HepG2 (cell line): Measurements from ENCODE around the gene XRN1. TPM values are rescaled to one million over a fixed set of nuclear protein-coding genes. Genes with fewer than 3 reads are reported as not detected.

Experiments
- BATF2 ChIP-seq: sonication (generic); formaldehyde crosslinking; IDR thresholded peaks from 2 replicates; pipeline ENCODE4 v1.8.0; 2022; ENCODE audit warnings: mild to moderate bottlenecking, missing genetic modification reagents, moderate library complexity
- BORCS8-MEF2B ChIP-seq: sonication (generic); formaldehyde crosslinking; IDR thresholded peaks from 2 replicates; pipeline ENCODE4 v1.8.0; 2022; ENCODE audit warnings: mild to moderate bottlenecking, missing genetic modification reagents
- CREBL2 ChIP-seq: sonication (generic); formaldehyde crosslinking; IDR thresholded peaks from 2 replicates; pipeline ENCODE4 v1.8.1; 2023; ENCODE audit warnings: missing genetic modification reagents, mild to moderate bottlenecking, borderline replicate concordance
- ESRRA ChIP-seq: sonication (generic); formaldehyde crosslinking; IDR thresholded peaks from 2 replicates; pipeline ENCODE4 v1.5.1; 2020; ENCODE audit warnings: mild to moderate bottlenecking, low read depth, missing genetic modification reagents
- FOXA3 ChIP-seq: IDR thresholded peaks from 2 replicates; pipeline ENCODE4 v1.6.1; 2016; ENCODE audit warnings: missing genetic modification reagents, missing compliant biosample characterization
- GLI4 ChIP-seq: sonication (generic); formaldehyde crosslinking; IDR thresholded peaks from 2 replicates; pipeline ENCODE4 v1.5.1; 2020; ENCODE audit warnings: missing genetic modification reagents, mild to moderate bottlenecking, moderate library complexity, borderline replicate concordance
- GTF3A ChIP-seq: sonication (generic); formaldehyde crosslinking; conservative IDR thresholded peaks from 2 replicates; pipeline ENCODE4 v1.4.0; 2020; ENCODE audit warnings: mild to moderate bottlenecking, missing genetic modification reagents
- HNRNPH1 ChIP-seq: fragments of 200-400 bp; formaldehyde crosslinking; optimal IDR thresholded peaks from 2 replicates; pipeline ENCODE3; 2017; ENCODE audit warnings: mild to moderate bottlenecking, low read depth, low read length
- HOXA5 ChIP-seq: sonication (generic); formaldehyde crosslinking; IDR thresholded peaks from 2 replicates; pipeline ENCODE4 v1.4.0; 2020; ENCODE audit warnings: missing genetic modification reagents
- IRF2 ChIP-seq: IDR thresholded peaks from 2 replicates; pipeline ENCODE4 v1.6.1; 2018; ENCODE audit warnings: missing genetic modification reagents, missing compliant biosample characterization
- MTF1 ChIP-seq: sonication (generic); formaldehyde crosslinking; IDR thresholded peaks from 2 replicates; pipeline ENCODE4 v1.5.0; 2020; ENCODE audit warnings: missing genetic modification reagents
- RBFOX2 ChIP-seq: fragments of 200-400 bp; formaldehyde crosslinking; IDR thresholded peaks from 2 replicates; pipeline ENCODE4 v1.6.1; 2017; ENCODE audit warnings: low read depth, mild to moderate bottlenecking, low read length
- RERE ChIP-seq: IDR thresholded peaks from 2 replicates; pipeline ENCODE4 v1.6.1; 2016; ENCODE audit warnings: low read depth, missing genetic modification reagents, missing compliant biosample characterization
- SALL2 ChIP-seq: sonication (generic); formaldehyde crosslinking; IDR thresholded peaks from 2 replicates; pipeline ENCODE4 v1.8.1; 2023; ENCODE audit warnings: mild to moderate bottlenecking, missing genetic modification reagents, inconsistent platforms
- SPEN ChIP-seq: sonication (generic); formaldehyde crosslinking; IDR thresholded peaks from 2 replicates; pipeline ENCODE4 v1.5.1; 2020; ENCODE audit warnings: low read depth, mild to moderate bottlenecking, missing genetic modification reagents
- SUZ12 ChIP-seq: fragments of 150-350 bp; IDR thresholded peaks from 2 replicates; pipeline ENCODE4 v1.6.1; 2014; ENCODE audit warnings: low read depth, low read length
- ZFP36 ChIP-seq: fragments of 150-350 bp; IDR thresholded peaks from 2 replicates; pipeline ENCODE4 v1.6.1; 2018; ENCODE audit warnings: borderline replicate concordance, low read length, low read depth; ENCODE audit not compliant: partially characterized antibody
- ZNF597 ChIP-seq: sonication (generic); formaldehyde crosslinking; IDR thresholded peaks from 2 replicates; pipeline ENCODE4 v1.5.0; 2020; ENCODE audit warnings: missing genetic modification reagents
- ZNF749 ChIP-seq: sonication (generic); formaldehyde crosslinking; IDR thresholded peaks from 2 replicates; pipeline ENCODE4 v1.8.0; 2022; ENCODE audit warnings: mild to moderate bottlenecking, missing genetic modification reagents, moderate library complexity, borderline replicate concordance
- ZNF792 ChIP-seq: IDR thresholded peaks from 2 replicates; pipeline ENCODE4 v1.6.1; 2016
- ZNF839 ChIP-seq: sonication (generic); formaldehyde crosslinking; IDR thresholded peaks from 2 replicates; pipeline ENCODE4 v1.4.0; 2020; ENCODE audit warnings: missing genetic modification reagents, mild to moderate bottlenecking, borderline replicate concordance
- polyA plus RNA-seq, 8 experiments: library from polyadenylated mRNA; depleted of rRNA in 3 of 8; stranded (reverse) in 7 of 8; unstranded in 1 of 8; fragments of >200 nt; fragmentation: Illumina TruSeq in 4 of 8; extraction: Trizol in 4 of 8; gene quantifications; 2 replicates each; pipeline versions ENCODE4 v1.2.1 to v1.2.3, GENCODE V29; 2011 to 2016; ENCODE audit warnings: low read depth in 4 of 8, missing spikeins in 1 of 8, mixed read lengths in 1 of 8; ENCODE audit not compliant: insufficient read depth in 1 of 8
- total RNA-seq, 5 experiments: library from RNA; depleted of rRNA; stranded (reverse); fragments of >200 nt; fragmentation: Illumina TruSeq; extraction: Trizol; gene quantifications; 2 replicates each; pipeline ENCODE4 v1.2.3, GENCODE V29; 2016; ENCODE audit warnings: low read depth in 1 of 5

The XRN1 gene
- total and polyA plus RNA-seq, 2 of the 13 experiments (the other 11 are each of a cell fraction or from before 2014, with no cell fraction given), result 13.2 to 13.3 TPM

GRCh38 chr3:142447852-142448823, at the start of gene XRN1 (continued):
- TF ChIP-seq GTF3A (CRISPR knock-in tag), result no peak
- peak; percentile 100 for TF ChIP-seq IRF2
- TF ChIP-seq HNRNPH1, result no peak
- TF ChIP-seq RBFOX2, result peak; percentile 95
- TF ChIP-seq BATF2 (CRISPR knock-in tag), result no peak
- TF ChIP-seq ZNF839 (CRISPR knock-in tag), result no peak
- TF ChIP-seq BORCS8-MEF2B, result peak; percentile 64; the same call in 1 of the 2 replicates
- TF ChIP-seq ZNF597, result no peak
- TF ChIP-seq ZNF749, result peak; percentile 42; the same call in 1 of the 2 replicates
- TF ChIP-seq SUZ12, result no peak
- no peak for TF ChIP-seq ESRRA (CRISPR knock-in tag)
- no peak for TF ChIP-seq MTF1 (CRISPR knock-in tag)
- peak; percentile 86 for TF ChIP-seq SPEN
- no peak for TF ChIP-seq HOXA5 (CRISPR knock-in tag)
- TF ChIP-seq GLI4 (CRISPR knock-in tag), result 0 out of 2 replicates have a peak, but pooled peaks have one; percentile 68
- no peak for TF ChIP-seq SALL2 (CRISPR knock-in tag)
- TF ChIP-seq FOXA3 (CRISPR knock-in tag), result peak; percentile 42; the same call in 1 of the 2 replicates
- TF ChIP-seq ZFP36, result no peak
- peak; percentile 53; the same call in 1 of the 2 replicates for TF ChIP-seq ZNF792
- no peak for TF ChIP-seq RERE (CRISPR knock-in tag)
- TF ChIP-seq CREBL2 (CRISPR knock-in tag), result 0 out of 2 replicates have a peak, but pooled peaks have one; percentile 72
